Fibroblast of lung (primary cell): ENCODE data around the gene PHACTR2.

Source experiments
- EZH2 ChIP-seq: IDR thresholded peaks from 2 replicates; pipeline ENCODE4 v1.5.1; 2012; ENCODE audit warnings: low read length, control low read depth, mild to moderate bottlenecking; ENCODE audit errors: missing control alignments
- TF ChIP-seq, protein P1 (sequence below), 2 donors: IDR thresholded peaks in 1 of 2; conservative IDR thresholded peaks in 1 of 2; 1 replicate in 1 of 2; 2 replicates in 1 of 2; pipeline ENCODE4 v1.5.1; 2011 to 2012; ENCODE audit warnings: low read length in 2 of 2, control low read depth in 1 of 2, inconsistent platforms in 1 of 2, low read depth in 1 of 2, mild to moderate bottlenecking in 1 of 2

DNA sequence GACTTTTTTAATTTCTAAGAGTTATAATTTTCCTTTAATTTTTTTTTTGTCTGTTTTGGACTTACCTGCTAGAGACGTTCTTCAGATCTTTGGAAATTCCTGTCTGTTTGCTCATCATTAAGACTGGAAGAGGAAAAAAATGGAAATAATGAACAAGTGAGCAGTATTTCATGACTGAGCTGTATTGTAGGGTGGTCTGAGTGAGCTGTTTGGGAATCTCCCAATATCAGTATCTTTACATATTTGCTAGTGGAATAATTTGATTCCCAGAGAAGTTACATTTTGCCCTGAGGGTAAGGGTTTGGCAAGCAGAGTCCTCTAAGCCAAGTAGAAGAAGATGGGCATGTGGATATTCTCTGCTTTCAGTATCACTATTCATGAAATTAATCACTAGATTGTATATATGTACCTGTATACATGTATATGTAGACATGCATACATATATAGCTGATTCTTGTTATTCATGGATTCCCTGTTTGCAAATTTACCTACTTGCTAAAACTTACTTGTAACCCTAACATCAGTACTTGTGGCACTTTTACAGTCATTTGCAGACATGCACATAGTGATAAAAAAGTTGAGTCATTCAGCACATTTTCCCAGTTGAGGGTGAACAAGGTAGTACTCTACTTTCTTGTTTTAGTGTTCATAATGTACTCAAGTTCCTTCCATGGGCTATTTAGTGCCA, 200.0 kb downstream of the PHACTR2 start:
- TF ChIP-seq, protein P1, sequence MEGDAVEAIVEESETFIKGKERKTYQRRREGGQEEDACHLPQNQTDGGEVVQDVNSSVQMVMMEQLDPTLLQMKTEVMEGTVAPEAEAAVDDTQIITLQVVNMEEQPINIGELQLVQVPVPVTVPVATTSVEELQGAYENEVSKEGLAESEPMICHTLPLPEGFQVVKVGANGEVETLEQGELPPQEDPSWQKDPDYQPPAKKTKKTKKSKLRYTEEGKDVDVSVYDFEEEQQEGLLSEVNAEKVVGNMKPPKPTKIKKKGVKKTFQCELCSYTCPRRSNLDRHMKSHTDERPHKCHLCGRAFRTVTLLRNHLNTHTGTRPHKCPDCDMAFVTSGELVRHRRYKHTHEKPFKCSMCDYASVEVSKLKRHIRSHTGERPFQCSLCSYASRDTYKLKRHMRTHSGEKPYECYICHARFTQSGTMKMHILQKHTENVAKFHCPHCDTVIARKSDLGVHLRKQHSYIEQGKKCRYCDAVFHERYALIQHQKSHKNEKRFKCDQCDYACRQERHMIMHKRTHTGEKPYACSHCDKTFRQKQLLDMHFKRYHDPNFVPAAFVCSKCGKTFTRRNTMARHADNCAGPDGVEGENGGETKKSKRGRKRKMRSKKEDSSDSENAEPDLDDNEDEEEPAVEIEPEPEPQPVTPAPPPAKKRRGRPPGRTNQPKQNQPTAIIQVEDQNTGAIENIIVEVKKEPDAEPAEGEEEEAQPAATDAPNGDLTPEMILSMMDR (conservative IDR thresholded peaks at IDR 0.05 in 1 of 2, IDR thresholded peaks at IDR 0.05 in 1 of 2; ENCODE audit: low read depth in 1 of 2, low read length in 2 of 2), result no peak
- no peak for TF ChIP-seq EZH2
